GM19023 (cell line): ENCODE measurements around the gene TAS2R3.
A peak's percentile ranks its signal among the peaks of the same experiment; 100 is the strongest.
"Not testable (repeated sequence)": the region's sequence is repeated elsewhere in the genome, so short reads cannot be mapped to it uniquely, and the experiment has no call there.

Experiments used
- ATAC-seq: cut with Tn5 transposase; IDR thresholded peaks from one replicate; pipeline ENCODE4 v1.9.1; 2021; ENCODE audit warnings: mild to moderate bottlenecking, moderate library complexity; ENCODE audit not compliant: unreplicated experiment

Gene TAS2R3

GRCh38 chr7:141763797-141764196 lies at the start of gene TAS2R3:
TAS2R3 (plus strand) TSS chr7:141764097; CDS start chr7:141764159, 62 bp downstream.
- ATAC-seq, result no peak

- ATAC-seq, result no peak
Measured at GRCh38 chr7:141714571-141714970, 49.3 kb upstream of the TAS2R3 start.

GRCh38 chr7:141715018-141715417 lies 48.9 kb upstream of the TAS2R3 start:
- no peak for ATAC-seq

GRCh38 chr7:141715794-141716689 lies 47.9 kb upstream of the TAS2R3 start:
- ATAC-seq, result no peak

- ATAC-seq, result no peak
Measured at GRCh38 chr7:141717450-141717849, 46.4 kb upstream of the TAS2R3 start.

GRCh38 chr7:141722529-141722928 lies 41.4 kb upstream of the TAS2R3 start:
- no peak for ATAC-seq

- ATAC-seq, result no peak
Measured at GRCh38 chr7:141729020-141729419, 34.9 kb upstream of the TAS2R3 start.

GRCh38 chr7:141731476-141732149 lies 32.3 kb upstream of the TAS2R3 start:
- no peak for ATAC-seq

- ATAC-seq, result no peak
Measured at GRCh38 chr7:141737118-141737835, 26.6 kb upstream of the TAS2R3 start.

GRCh38 chr7:141737836-141738591 lies 25.9 kb upstream of the TAS2R3 start, which contains the start of gene SSBP1:
SSBP1 (plus strand) TSS chr7:141738358; CDS start chr7:141739167, 809 bp downstream.
- ATAC-seq, result peak; percentile 89

- no peak for ATAC-seq
Measured at GRCh38 chr7:141738592-141739013, 25.3 kb upstream of the TAS2R3 start.

GRCh38 chr7:141739250-141739649 lies 24.6 kb upstream of the TAS2R3 start:
- ATAC-seq, result no peak

- ATAC-seq, result no peak
Measured at GRCh38 chr7:141742229-141742628, 21.7 kb upstream of the TAS2R3 start.

GRCh38 chr7:141744131-141744530 lies 19.8 kb upstream of the TAS2R3 start:
- ATAC-seq, result no peak

GRCh38 chr7:141748396-141748795 lies 15.5 kb upstream of the TAS2R3 start:
- ATAC-seq, result no peak

GRCh38 chr7:141751904-141752303 lies 12.0 kb upstream of the TAS2R3 start:
- not testable (repeated sequence) for ATAC-seq

GRCh38 chr7:141752634-141753033 lies 11.3 kb upstream of the TAS2R3 start:
- no peak for ATAC-seq

GRCh38 chr7:141754939-141755338 lies 9.0 kb upstream of the TAS2R3 start:
- ATAC-seq, result no peak

GRCh38 chr7:141770083-141770583 lies 6.2 kb downstream of the TAS2R3 start:
- ATAC-seq, result not testable (repeated sequence)

GRCh38 chr7:141776374-141776773 lies 12.5 kb downstream of the TAS2R3 start, which contains the start of gene TAS2R4:
TAS2R4 (plus strand) TSS chr7:141776674; CDS start chr7:141778489, 1,815 bp downstream.
- no peak for ATAC-seq
